ENCODE data around the gene NBEA.

- TF ChIP-seq CTCF (IDR thresholded peaks at IDR 0.05; ENCODE audit: poor library complexity) (peak; percentile 31), EZH2 (IDR thresholded peaks at IDR 0.05; ENCODE audit: borderline replicate concordance) (no peak), EZH2phosphoT487 (IDR thresholded peaks at IDR 0.05; ENCODE audit: low read depth, severe bottlenecking, unreplicated experiment) (no peak)
Observed at GRCh38 chr13:35210261-35210660, 268.2 kb downstream of the NBEA start.

All from hepatocyte (in vitro differentiated cells).